Measurements from ENCODE around the gene FGFR3. TPM values are rescaled to one million over a fixed set of nuclear protein-coding genes. Genes with fewer than 3 reads are reported as not detected.
"Not testable (repeated sequence)": the region's sequence is repeated elsewhere in the genome, so short reads cannot be mapped to it uniquely, and the experiment has no call there.

The FGFR3 gene
- total RNA-seq, 5 donors from 2014 or later (not counting 1 experiment from before 2014, with no cell fraction given) = 0.70 to 0.91 (median 0.90) TPM; not detected in 2

DNA sequence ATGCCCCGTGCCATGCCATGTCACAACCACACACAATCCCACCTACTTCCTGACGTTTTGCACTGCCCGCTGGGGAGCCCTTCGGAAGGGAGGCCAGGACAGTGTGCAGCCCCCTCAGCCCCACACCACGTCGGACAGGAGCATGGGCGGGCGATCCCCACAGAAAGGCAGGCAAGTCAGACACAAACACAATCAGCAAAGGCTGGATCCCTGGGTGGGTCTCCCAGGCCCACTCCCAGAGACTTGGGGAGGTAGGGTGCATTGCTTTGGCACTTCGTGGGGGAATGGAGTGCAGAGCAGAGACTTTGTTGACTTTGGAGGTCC, 48.8 kb downstream of the FGFR3 start:
- Histone ChIP-seq H3K4me3 (ENCODE audit: control insufficient read depth in 1 of 2, extremely low read depth in 1 of 2, low read length in 1 of 2) (no peak overlapping the region), H3K27me3 (replicated peaks in 1 of 2; ENCODE audit: control insufficient read depth in 2 of 2, extremely low read depth in 1 of 2, insufficient read depth in 2 of 2, low read length in 1 of 2) (no peaks in the 10 kb centered on the region), H3K4me1 (ENCODE audit: control insufficient read depth in 1 of 2, extremely low read depth in 1 of 2, insufficient read depth in 2 of 2, low read length in 2 of 2) (peaks cover 0 to 5% of the 10 kb centered on the region in 2 experiments), H3K36me3 (ENCODE audit: control insufficient read depth in 2 of 2, extremely low read depth in 1 of 2, insufficient read depth in 1 of 2, low read length in 1 of 2) (peaks cover 9 to 51% of the 10 kb centered on the region in 2 donors), H3K27ac (ENCODE audit: low read length) (no peak overlapping the region), H3K9me3 (no peaks in the 10 kb centered on the region)
- peaks cover 36% of the 10 kb centered on the region for H3K36me3 Mint-ChIP-seq
- CTCF ChIA-PET = no interaction called here
- H3K27me3 Mint-ChIP-seq = no peaks in the 10 kb centered on the region
- WGBS (ENCODE audit: insufficient coverage) = 50% methylated on average over 1 of the region's 9 CpGs
- no peak overlapping the region for H3K4me3 Mint-ChIP-seq
- H3K4me1 Mint-ChIP-seq = peaks cover 3 to 10% (median 5%) of the 10 kb centered on the region in 3 donors
- ATAC-seq (replicated peaks in 1 of 4) (no peak), DNase-seq (no peak)
- H3K27ac Mint-ChIP-seq = no peak overlapping the region
- POLR2A ChIA-PET = interaction anchor here in 1 of 2 donors (0.5 kb wide), 1 partner anchor 12 kb away, joined by 3 read pairs; no protein-coding TSS in a partner anchor
- no peaks in the 10 kb centered on the region for H3K9me3 Mint-ChIP-seq

DNA sequence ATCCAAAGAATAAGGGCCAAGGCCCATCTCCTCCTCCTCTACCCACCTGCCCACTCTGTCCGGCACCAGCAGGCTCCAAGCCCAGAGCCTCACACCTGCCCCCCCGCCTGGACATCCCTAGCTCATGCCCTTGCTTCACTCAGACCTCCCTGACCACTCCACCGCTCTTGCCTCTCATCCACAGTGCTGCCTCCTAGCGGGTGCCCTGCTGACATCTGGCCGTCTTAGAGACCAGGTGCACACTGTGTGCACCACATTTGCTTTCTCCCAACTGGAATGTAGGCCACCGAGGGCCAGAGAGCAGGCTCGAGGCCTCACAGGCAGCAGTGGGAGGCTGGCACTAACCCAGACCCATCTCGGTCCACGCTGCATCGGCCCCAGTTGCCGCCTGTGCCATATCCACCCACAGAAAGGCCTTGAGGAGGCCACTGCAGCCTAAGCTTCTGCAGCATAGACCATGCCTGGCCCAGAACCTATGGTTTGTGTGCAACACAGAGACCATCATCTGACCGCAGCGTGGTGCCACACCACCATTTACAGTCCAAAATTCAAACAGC, 49.3 kb downstream of the FGFR3 start:
- H3K9me3 ChIP-seq = no peaks in the 10 kb centered on the region
- WGBS (ENCODE audit: insufficient coverage) = 91% methylated on average over 13 of the region's 13 CpGs
- Mint-ChIP-seq H3K36me3 (peaks cover 36% of the 10 kb centered on the region), H3K4me3 (no peak overlapping the region), H3K27ac (no peak overlapping the region), H3K4me1 (peaks cover 3 to 10% (median 5%) of the 10 kb centered on the region in 3 donors), H3K27me3 (no peaks in the 10 kb centered on the region), H3K9me3 (no peaks in the 10 kb centered on the region)
- CTCF ChIA-PET = no interaction called here
- ATAC-seq (replicated peaks in 1 of 4) = no peak
- DNase-seq = no peak
- POLR2A ChIA-PET = no interaction called here
- H3K27me3 ChIP-seq (replicated peaks in 1 of 2; ENCODE audit: control insufficient read depth in 2 of 2, extremely low read depth in 1 of 2, insufficient read depth in 2 of 2, low read length in 1 of 2) = no peaks in the 10 kb centered on the region
- no peak overlapping the region for H3K27ac ChIP-seq (ENCODE audit: low read length)
- peaks cover 9 to 56% of the 10 kb centered on the region in 2 donors for H3K36me3 ChIP-seq (ENCODE audit: control insufficient read depth in 2 of 2, extremely low read depth in 1 of 2, insufficient read depth in 1 of 2, low read length in 1 of 2)
- H3K4me1 ChIP-seq (ENCODE audit: control insufficient read depth in 1 of 2, extremely low read depth in 1 of 2, insufficient read depth in 2 of 2, low read length in 2 of 2) = peaks cover 0 to 5% of the 10 kb centered on the region in 2 experiments
- no peak overlapping the region for H3K4me3 ChIP-seq (ENCODE audit: control insufficient read depth in 1 of 2, extremely low read depth in 1 of 2, low read length in 1 of 2)

DNA sequence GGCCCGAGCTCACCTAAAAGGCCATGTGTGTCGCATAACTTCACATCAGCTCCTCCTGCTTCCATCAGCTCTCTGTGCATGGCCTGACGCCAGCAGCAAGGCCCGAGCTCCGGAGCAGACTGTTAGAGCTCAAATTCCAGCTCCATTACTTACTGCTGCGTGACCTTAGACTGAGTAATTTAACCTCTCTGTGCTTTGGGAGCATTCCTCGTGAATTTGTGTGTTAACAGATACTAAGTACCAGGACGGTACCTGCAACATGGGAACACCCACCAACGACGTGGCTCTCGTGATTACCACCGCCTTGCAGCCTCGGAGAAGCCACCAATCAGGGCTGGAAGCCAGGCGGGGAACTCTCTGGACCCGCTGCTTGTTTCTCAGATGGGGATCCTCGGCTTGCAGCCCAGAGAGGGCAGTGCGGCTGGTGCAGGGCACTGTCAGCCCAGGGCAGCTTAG, 49.9 kb downstream of the FGFR3 start:
- H3K27ac ChIP-seq (ENCODE audit: low read length) = no peak overlapping the region
- no peak for ATAC-seq (replicated peaks in 1 of 4)
- ChIA-PET CTCF (no interaction called here), POLR2A (no interaction called here)
- H3K4me3 ChIP-seq (ENCODE audit: control insufficient read depth in 1 of 2, extremely low read depth in 1 of 2, low read length in 1 of 2) = no peak overlapping the region
- H3K36me3 ChIP-seq (ENCODE audit: control insufficient read depth in 2 of 2, extremely low read depth in 1 of 2, insufficient read depth in 1 of 2, low read length in 1 of 2) = peaks cover 9 to 56% of the 10 kb centered on the region in 2 donors
- peaks cover 3 to 10% (median 5%) of the 10 kb centered on the region in 3 donors for H3K4me1 Mint-ChIP-seq
- no peaks in the 10 kb centered on the region for H3K27me3 Mint-ChIP-seq
- DNase-seq = no peak
- peaks cover 37% of the 10 kb centered on the region for H3K36me3 Mint-ChIP-seq
- no peaks in the 10 kb centered on the region for H3K9me3 ChIP-seq
- 97% methylated on average over 16 of the region's 17 CpGs for WGBS (ENCODE audit: insufficient coverage)
- no peak overlapping the region for H3K4me3 Mint-ChIP-seq
- H3K27me3 ChIP-seq (replicated peaks in 1 of 2; ENCODE audit: control insufficient read depth in 2 of 2, extremely low read depth in 1 of 2, insufficient read depth in 2 of 2, low read length in 1 of 2) = no peaks in the 10 kb centered on the region
- H3K9me3 Mint-ChIP-seq = no peaks in the 10 kb centered on the region
- no peak overlapping the region for H3K27ac Mint-ChIP-seq
- H3K4me1 ChIP-seq (ENCODE audit: control insufficient read depth in 1 of 2, extremely low read depth in 1 of 2, insufficient read depth in 2 of 2, low read length in 2 of 2) = peaks cover 0 to 5% of the 10 kb centered on the region in 2 experiments

DNA sequence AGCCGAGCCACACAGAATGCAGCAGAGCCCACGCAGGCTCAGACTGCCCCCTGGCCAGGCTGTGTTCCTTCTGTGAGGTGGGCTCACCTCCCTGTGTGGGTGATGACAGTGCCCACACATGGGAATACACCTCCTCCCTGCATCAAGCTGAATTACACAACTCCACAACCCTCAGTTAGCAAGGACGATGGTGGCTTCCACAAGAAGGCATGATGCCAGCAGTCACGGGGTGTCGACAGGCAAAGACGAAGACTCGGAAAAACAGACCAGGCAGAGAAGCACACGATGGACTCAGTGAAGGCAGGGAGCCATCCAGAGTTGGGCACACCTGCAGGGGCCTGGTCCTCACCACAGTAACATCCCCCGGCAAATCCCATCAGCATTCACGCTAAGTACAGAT, 50.8 kb downstream of the FGFR3 start:
- H3K4me1 ChIP-seq (ENCODE audit: control insufficient read depth in 1 of 2, extremely low read depth in 1 of 2, insufficient read depth in 2 of 2, low read length in 2 of 2) = peaks cover 0 to 5% of the 10 kb centered on the region in 2 experiments
- H3K9me3 ChIP-seq = no peaks in the 10 kb centered on the region
- H3K4me3 Mint-ChIP-seq = no peak overlapping the region
- H3K4me3 ChIP-seq (ENCODE audit: control insufficient read depth in 1 of 2, extremely low read depth in 1 of 2, low read length in 1 of 2) = no peak overlapping the region
- no peak for ATAC-seq (replicated peaks in 1 of 4)
- no peaks in the 10 kb centered on the region for H3K27me3 Mint-ChIP-seq
- WGBS (ENCODE audit: insufficient coverage) = 90% methylated on average over 7 of the region's 10 CpGs
- no peaks in the 10 kb centered on the region for H3K9me3 Mint-ChIP-seq
- DNase-seq = no peak
- peaks cover 9 to 51% of the 10 kb centered on the region in 2 donors for H3K36me3 ChIP-seq (ENCODE audit: control insufficient read depth in 2 of 2, extremely low read depth in 1 of 2, insufficient read depth in 1 of 2, low read length in 1 of 2)
- H3K27me3 ChIP-seq (replicated peaks in 1 of 2; ENCODE audit: control insufficient read depth in 2 of 2, extremely low read depth in 1 of 2, insufficient read depth in 2 of 2, low read length in 1 of 2) = no peaks in the 10 kb centered on the region
- no peak overlapping the region for H3K27ac Mint-ChIP-seq
- POLR2A ChIA-PET = no interaction called here
- H3K4me1 Mint-ChIP-seq = peaks cover 5 to 10% (median 6%) of the 10 kb centered on the region in 3 donors
- CTCF ChIA-PET = no interaction called here
- H3K36me3 Mint-ChIP-seq = peaks cover 39% of the 10 kb centered on the region
- no peak overlapping the region for H3K27ac ChIP-seq (ENCODE audit: low read length)

DNA sequence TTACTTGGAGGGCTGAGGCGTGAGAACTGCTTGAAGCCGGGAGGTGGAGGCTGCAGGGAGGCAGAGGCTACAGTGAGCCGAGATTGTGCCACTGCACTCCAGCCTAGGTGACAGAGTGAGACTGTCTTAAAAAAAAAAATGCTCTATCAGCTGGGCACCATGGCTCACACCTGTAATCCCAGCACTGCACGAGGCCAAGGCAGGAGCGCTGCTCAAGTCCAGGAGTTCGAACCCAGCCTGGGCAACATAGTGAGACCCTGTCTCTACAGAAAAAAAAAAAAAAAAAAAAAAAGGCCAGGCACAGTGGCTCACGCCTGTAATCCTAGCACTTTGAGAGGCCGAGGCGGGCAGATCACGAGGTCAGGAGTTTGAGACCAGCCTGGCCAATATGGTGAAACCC, 51.5 kb downstream of the FGFR3 start:
- peaks cover 9 to 43% of the 10 kb centered on the region in 2 donors for H3K36me3 ChIP-seq (ENCODE audit: control insufficient read depth in 2 of 2, extremely low read depth in 1 of 2, insufficient read depth in 1 of 2, low read length in 1 of 2)
- DNase-seq; H3K4me1 Mint-ChIP-seq; H3K27me3 Mint-ChIP-seq; H3K9me3 Mint-ChIP-seq; H3K27ac Mint-ChIP-seq; CTCF ChIA-PET; H3K4me3 ChIP-seq (ENCODE audit: control insufficient read depth in 1 of 2, extremely low read depth in 1 of 2, low read length in 1 of 2); H3K4me3 Mint-ChIP-seq; H3K27me3 ChIP-seq (replicated peaks in 1 of 2; ENCODE audit: control insufficient read depth in 2 of 2, extremely low read depth in 1 of 2, insufficient read depth in 2 of 2, low read length in 1 of 2); H3K27ac ChIP-seq (ENCODE audit: low read length); ATAC-seq (replicated peaks in 1 of 4); H3K4me1 ChIP-seq (ENCODE audit: control insufficient read depth in 1 of 2, extremely low read depth in 1 of 2, insufficient read depth in 2 of 2, low read length in 2 of 2); H3K9me3 ChIP-seq: not testable (repeated sequence)
- POLR2A ChIA-PET = interaction anchor here in 1 of 2 donors (0.7 kb wide), 1 partner anchor 1220 kb away, joined by 15 read pairs; no protein-coding TSS in a partner anchor
- H3K36me3 Mint-ChIP-seq = peaks cover 33% of the 10 kb centered on the region
- WGBS (ENCODE audit: insufficient coverage) = 90% methylated on average over 3 of the region's 10 CpGs

DNA sequence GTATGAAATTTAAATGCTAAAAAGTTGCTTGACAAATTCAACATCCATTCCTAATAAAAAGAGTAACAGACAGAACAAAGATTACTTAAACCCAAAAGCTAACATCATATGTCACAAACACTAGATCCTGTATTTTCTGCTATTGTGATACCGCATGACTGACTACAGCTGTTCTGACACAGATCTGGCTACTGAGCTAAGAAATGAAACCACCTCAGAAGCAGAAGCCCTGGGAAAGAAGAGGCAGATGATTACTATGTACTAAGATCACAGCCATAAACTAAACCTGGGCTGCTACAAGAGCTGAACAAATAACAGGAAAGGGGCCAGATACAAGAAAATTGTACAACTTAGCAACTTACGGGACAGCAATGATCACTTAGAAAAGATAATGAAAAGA, 53.5 kb downstream of the FGFR3 start:
- DNase-seq (no peak), ATAC-seq (replicated peaks in 1 of 4) (no peak)
- H3K36me3 Mint-ChIP-seq = peaks cover 30% of the 10 kb centered on the region
- Histone ChIP-seq H3K4me1 (ENCODE audit: control insufficient read depth in 1 of 2, extremely low read depth in 1 of 2, insufficient read depth in 2 of 2, low read length in 2 of 2) (peaks cover 4 to 8% of the 10 kb centered on the region in 2 experiments), H3K27ac (ENCODE audit: low read length) (no peak overlapping the region), H3K4me3 (ENCODE audit: control insufficient read depth in 1 of 2, extremely low read depth in 1 of 2, low read length in 1 of 2) (no peak overlapping the region), H3K36me3 (ENCODE audit: control insufficient read depth in 2 of 2, extremely low read depth in 1 of 2, insufficient read depth in 1 of 2, low read length in 1 of 2) (peaks cover 3 to 27% of the 10 kb centered on the region in 2 donors), H3K9me3 (no peaks in the 10 kb centered on the region), H3K27me3 (replicated peaks in 1 of 2; ENCODE audit: control insufficient read depth in 2 of 2, extremely low read depth in 1 of 2, insufficient read depth in 2 of 2, low read length in 1 of 2) (no peaks in the 10 kb centered on the region)
- ChIA-PET CTCF (no interaction called here), POLR2A (interaction anchor here in 1 of 2 donors (0.7 kb wide), 1 partner anchor 12 kb away, joined by 3 read pairs; no protein-coding TSS in a partner anchor)
- 40% methylated on average over 1 of the region's 2 CpGs for WGBS (ENCODE audit: insufficient coverage)
- H3K4me3 Mint-ChIP-seq = no peak overlapping the region
- H3K4me1 Mint-ChIP-seq = peaks cover 13 to 18% (median 16%) of the 10 kb centered on the region in 3 donors
- no peaks in the 10 kb centered on the region for H3K27me3 Mint-ChIP-seq
- H3K27ac Mint-ChIP-seq = no peak overlapping the region
- no peaks in the 10 kb centered on the region for H3K9me3 Mint-ChIP-seq

All from T-cell (primary cell).